CD4-positive, alpha-beta T cell (primary cell): Measurements from ENCODE around the gene C8G. TPM values are rescaled to one million over a fixed set of nuclear protein-coding genes. Genes with fewer than 3 reads are reported as not detected.

ENCODE experiments used
- ATAC-seq: fragments of 200-7000 bp; cut with Tn5 transposase; one replicate; pipeline ENCODE4 v1.10.0; 2022; ENCODE audit warnings: mild to moderate bottlenecking; ENCODE audit not compliant: poor library complexity
- CTCF ChIA-PET: fragments of 350-600 bp; sonication (Branson Sonifier 250); formaldehyde crosslinking; loops from one replicate; lab custom pipeline; 2021; ENCODE audit warnings: antibody characterized with exemption, inconsistent platforms; lab: Charles Lee
- POLR2A ChIA-PET: fragments of 350-600 bp; sonication (Branson Sonifier 250); formaldehyde crosslinking; loops from one replicate; lab custom pipeline; 2021; ENCODE audit warnings: antibody characterized with exemption, inconsistent platforms; lab: Charles Lee
- DNase-seq, 14 experiments: peaks; one replicate each; pipeline ENCODE4 v3.0.0-alpha.2; 2013 to 2020; ENCODE audit warnings: mixed read lengths in 2 of 14
- H3K27ac ChIP-seq, 2 donors: one replicate each; pipeline versions ENCODE4 v1.5.1 to v1.7.0; 2013; ENCODE audit warnings: low read length in 2 of 2, low read depth in 1 of 2, mild to moderate bottlenecking in 1 of 2
- H3K27me3 ChIP-seq, 2 experiments: 1 replicate in 1 of 2; 2 replicates in 1 of 2; pipeline versions ENCODE4 v1.6.1 to v1.7.0; 2013; ENCODE audit warnings: low read length in 2 of 2, control low read depth in 1 of 2, mild to moderate bottlenecking in 1 of 2, moderate library complexity in 1 of 2; ENCODE audit not compliant: insufficient read depth in 2 of 2, control insufficient read depth in 1 of 2
- H3K36me3 ChIP-seq: one replicate; pipeline ENCODE4 v1.6.1; 2013; ENCODE audit warnings: low read length, control low read depth; ENCODE audit not compliant: insufficient read depth
- H3K4me1 ChIP-seq: one replicate; pipeline ENCODE4 v1.6.1; 2013; ENCODE audit warnings: low read length, control low read depth; ENCODE audit not compliant: insufficient read depth
- H3K4me3 ChIP-seq: one replicate; pipeline ENCODE4 v1.5.1; 2013; ENCODE audit warnings: mild to moderate bottlenecking, low read length, moderate library complexity
- H3K9me3 ChIP-seq, 2 experiments: 1 replicate in 1 of 2; 2 replicates in 1 of 2; pipeline versions ENCODE4 v1.6.1 to v1.7.0; 2013; ENCODE audit warnings: low read length in 2 of 2, mild to moderate bottlenecking in 2 of 2, control low read depth in 1 of 2, moderate library complexity in 1 of 2; ENCODE audit not compliant: control insufficient read depth in 1 of 2, insufficient read depth in 1 of 2
- H3K27ac Mint-ChIP-seq: one replicate; pipeline ENCODE4 v1.8.0; 2020; ENCODE audit warnings: mixed read lengths
- H3K27me3 Mint-ChIP-seq: one replicate; pipeline ENCODE4 v1.8.0; 2021; ENCODE audit warnings: mixed read lengths
- H3K36me3 Mint-ChIP-seq: one replicate; pipeline ENCODE4 v1.8.0; 2021; ENCODE audit warnings: low read depth, mixed read lengths
- H3K4me1 Mint-ChIP-seq: one replicate; pipeline ENCODE4 v1.8.0; 2021; ENCODE audit warnings: low read depth, mixed read lengths
- H3K4me3 Mint-ChIP-seq: one replicate; pipeline ENCODE4 v1.8.0; 2020; ENCODE audit warnings: mild to moderate bottlenecking, mixed read lengths
- H3K9me3 Mint-ChIP-seq: one replicate; pipeline ENCODE4 v1.8.0; 2020; ENCODE audit warnings: mixed read lengths
- CTCF ChIP-seq: fragments of 200-600 bp; IDR thresholded peaks from one replicate; pipeline ENCODE4 v1.8.0; 2022; ENCODE audit warnings: antibody characterized with exemption, mild to moderate bottlenecking
- intact Hi-C, 2 experiments: fragments of 100-400 bp; cut with DNase I in 1 of 2; cut with micrococcal nuclease in 1 of 2; formaldehyde crosslinking; loops; one replicate each; pipeline versions ENCODE4 v1.15.1 to v1.9.0; 2023 to 2025; cut with DNase I, micrococcal nuclease
- total RNA-seq, 174 experiments: library from RNA in 2 of 174; stranded (reverse) in 2 of 174; gene quantifications; one replicate each; pipeline ENCODE4 v1.2.3 and lab custom pipeline; 2021 to 2026

The C8G gene
- total RNA-seq, 2 experiments from 2014 or later: not detected

- Mint-ChIP-seq H3K4me1 (peaks cover 5% of the 10 kb centered on the region), H3K9me3 (peaks cover 2% of the 10 kb centered on the region), H3K27ac (no peak overlapping the region), H3K4me3 (no peak overlapping the region), H3K36me3 (no peaks in the 10 kb centered on the region), H3K27me3 (no peaks in the 10 kb centered on the region)
- Histone ChIP-seq H3K27me3 (no peaks in the 10 kb centered on the region), H3K36me3 (no peaks in the 10 kb centered on the region), H3K4me1 (peaks cover 31% of the 10 kb centered on the region), H3K27ac (no peak overlapping the region), H3K4me3 (no peak overlapping the region), H3K9me3 (no peaks in the 10 kb centered on the region)
- ChIA-PET POLR2A (interaction anchor here (1.1 kb wide), 1 partner anchor 83 kb away, joined by 3 read pairs; no protein-coding TSS in a partner anchor), CTCF (interaction anchor here (1.5 kb wide), 1 partner anchor 110 kb away, joined by 3 read pairs; the partner anchor contains the start of gene AJM1)
- TF ChIP-seq CTCF: no peak
- ATAC-seq: no peak
- DNase-seq: no peak
- intact Hi-C loops: loop anchor here in 1 of 2 experiments (10.0 kb wide), 1 partner anchor 828 kb away; no protein-coding TSS in a partner anchor
Observed at GRCh38 chr9:136952321-136952850, 7.3 kb downstream of the C8G start.

- H3K27ac Mint-ChIP-seq: no peak overlapping the region
- H3K4me3 ChIP-seq: no peak overlapping the region
- H3K4me1 ChIP-seq: peaks cover 30% of the 10 kb centered on the region
- H3K4me3 Mint-ChIP-seq: no peak overlapping the region
- DNase-seq: no peak
- no peak overlapping the region for H3K27ac ChIP-seq
- POLR2A ChIA-PET: interaction anchor here (1.1 kb wide), 1 partner anchor 82 kb away, joined by 3 read pairs; no protein-coding TSS in a partner anchor
- no peaks in the 10 kb centered on the region for H3K36me3 Mint-ChIP-seq
- peaks cover 5% of the 10 kb centered on the region for H3K4me1 Mint-ChIP-seq
- peaks cover 2% of the 10 kb centered on the region for H3K9me3 Mint-ChIP-seq
- no peaks in the 10 kb centered on the region for H3K27me3 Mint-ChIP-seq
- TF ChIP-seq CTCF: no peak
- no peaks in the 10 kb centered on the region for H3K9me3 ChIP-seq
- no peaks in the 10 kb centered on the region for H3K36me3 ChIP-seq
- CTCF ChIA-PET: interaction anchor here (1.5 kb wide), 1 partner anchor 111 kb away, joined by 3 read pairs; the partner anchor contains the start of gene AJM1
- H3K27me3 ChIP-seq: no peaks in the 10 kb centered on the region
- intact Hi-C loops: loop anchor here in 1 of 2 experiments (10.0 kb wide), 1 partner anchor 828 kb away; no protein-coding TSS in a partner anchor
- no peak for ATAC-seq
Observed at GRCh38 chr9:136952876-136953770, 8.1 kb downstream of the C8G start.

GRCh38 chr9:136953771-136954269 lies 8.8 kb downstream of the C8G start:
- no peaks in the 10 kb centered on the region for H3K36me3 Mint-ChIP-seq
- ATAC-seq (no peak), DNase-seq (peak in 1 of 14 experiments; percentile 5)
- peaks cover 5% of the 10 kb centered on the region for H3K4me1 Mint-ChIP-seq
- Histone ChIP-seq H3K27me3 (no peaks in the 10 kb centered on the region), H3K36me3 (no peaks in the 10 kb centered on the region), H3K9me3 (peaks cover 0 to 3% of the 10 kb centered on the region in 2 experiments), H3K4me3 (no peak overlapping the region), H3K4me1 (peaks cover 35% of the 10 kb centered on the region), H3K27ac (no peak overlapping the region)
- no peak overlapping the region for H3K27ac Mint-ChIP-seq
- intact Hi-C loops: loop anchor here in 1 of 2 experiments (10.0 kb wide), 1 partner anchor 829 kb away; no protein-coding TSS in a partner anchor
- ChIA-PET POLR2A (no interaction called here), CTCF (interaction anchor here (1.5 kb wide), 1 partner anchor 112 kb away, joined by 3 read pairs; the partner anchor contains the start of gene AJM1)
- peaks cover 2% of the 10 kb centered on the region for H3K9me3 Mint-ChIP-seq
- TF ChIP-seq CTCF: no peak
- no peak overlapping the region for H3K4me3 Mint-ChIP-seq
- H3K27me3 Mint-ChIP-seq: no peaks in the 10 kb centered on the region
